SKM-1 treated with dmso at 0.1 percent for 144 hours (cell line): Measurements from ENCODE around the gene MTCH1.

Experiments used
- DNase-seq: peaks from one replicate; lab custom pipeline; 2025; ENCODE audit not compliant: unreplicated experiment; lab: John Stamatoyannopoulos, UW

The MTCH1 gene

DNA sequence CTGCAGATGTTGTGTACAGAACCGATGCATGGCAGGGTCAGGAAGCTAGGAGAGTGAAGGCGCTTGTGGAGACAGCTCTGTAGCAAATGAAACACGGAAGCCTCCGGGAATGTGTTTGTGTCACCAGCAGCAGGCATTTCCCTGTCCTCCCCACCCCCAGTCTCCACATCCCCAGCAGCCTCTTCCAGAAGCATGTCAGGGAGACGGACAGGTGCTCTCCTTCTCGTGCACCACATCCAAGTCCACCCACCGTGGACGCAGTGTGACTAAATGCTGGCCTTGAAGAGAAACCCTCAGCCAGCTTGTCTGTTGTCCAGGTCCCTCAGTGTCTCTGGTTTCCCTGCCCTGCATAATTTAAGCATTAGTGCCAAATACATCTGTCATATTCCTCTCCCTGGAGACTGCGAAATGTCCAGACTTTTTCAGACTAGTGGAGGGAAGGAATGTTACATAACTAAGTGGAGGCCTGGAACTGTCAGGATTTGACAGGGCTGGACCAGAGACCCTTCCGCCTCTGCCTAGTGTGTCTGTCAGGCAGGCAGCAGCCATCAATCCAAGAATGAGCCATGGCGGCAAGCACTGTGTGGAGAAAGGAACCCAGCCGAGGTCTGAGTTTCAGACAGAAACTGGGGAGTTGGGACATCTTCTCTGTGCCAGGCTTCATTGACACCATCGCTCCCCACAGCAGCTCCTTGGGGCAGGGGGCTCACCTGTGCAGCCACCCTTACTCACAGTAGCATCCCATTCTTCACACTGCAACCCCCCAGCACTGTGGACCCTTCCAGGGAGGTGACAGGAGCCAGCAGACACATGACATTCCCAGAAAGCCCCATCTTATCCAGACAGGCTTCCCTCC is 58.1 kb downstream of the MTCH1 start:
- DNase-seq: no peak

DNA sequence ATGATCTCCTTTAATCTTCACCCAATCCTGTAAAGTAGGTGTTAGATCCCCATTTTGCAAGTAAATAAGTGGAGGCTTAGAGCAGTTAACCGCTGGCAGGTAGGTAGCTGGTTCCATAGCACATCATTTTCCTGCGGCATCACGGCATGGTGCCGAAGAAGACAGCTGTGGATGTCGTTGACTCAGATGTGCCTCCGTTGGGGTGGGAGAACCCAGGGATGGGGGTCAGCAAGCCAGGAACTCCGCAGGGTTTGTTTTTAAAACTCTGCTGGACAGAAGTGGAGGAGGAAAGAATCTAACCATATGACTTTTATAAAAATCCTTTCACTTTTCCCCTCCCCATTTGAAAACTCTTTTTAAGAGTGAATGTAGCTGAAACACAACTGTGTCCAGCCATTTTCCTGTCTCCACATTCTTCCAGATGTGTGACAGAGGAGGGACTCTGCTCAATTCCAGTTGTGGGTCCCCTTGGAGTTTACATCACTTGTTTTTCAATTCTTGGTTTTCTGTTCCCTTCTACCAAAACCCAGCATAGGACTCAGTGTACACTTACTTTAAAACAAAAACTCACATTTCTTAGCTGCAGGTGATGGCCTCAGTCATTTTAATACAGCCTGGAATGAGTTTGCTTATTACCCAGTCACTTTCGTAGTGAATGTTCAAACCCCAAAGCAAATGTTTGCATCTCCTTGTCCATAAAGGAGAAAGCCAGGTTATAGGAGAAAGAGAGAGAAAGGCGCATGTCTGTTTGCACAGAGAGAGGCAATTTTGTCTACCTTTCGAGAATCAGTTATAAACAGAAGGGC is 59.1 kb downstream of the MTCH1 start:
- DNase-seq: no peak

DNA sequence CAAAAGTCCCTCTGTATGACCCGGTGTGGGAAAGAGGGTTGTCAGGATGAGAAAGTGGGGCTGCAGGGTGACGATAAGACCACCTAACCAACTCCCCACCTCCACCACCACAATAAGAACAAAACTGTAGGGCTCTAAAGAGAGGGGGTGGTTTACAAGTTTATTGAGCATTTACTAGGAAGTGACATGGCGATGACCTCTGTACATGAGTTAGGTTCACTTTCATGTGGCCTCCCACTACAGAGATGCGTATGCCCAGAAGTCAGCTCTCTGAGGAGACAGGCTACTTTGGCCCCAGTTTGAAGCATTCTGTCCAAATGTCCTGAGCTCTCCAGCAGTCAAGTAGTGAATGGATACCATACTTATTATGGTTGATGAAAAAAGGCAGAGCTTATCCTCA is 60.2 kb downstream of the MTCH1 start:
- no peak for DNase-seq

DNA sequence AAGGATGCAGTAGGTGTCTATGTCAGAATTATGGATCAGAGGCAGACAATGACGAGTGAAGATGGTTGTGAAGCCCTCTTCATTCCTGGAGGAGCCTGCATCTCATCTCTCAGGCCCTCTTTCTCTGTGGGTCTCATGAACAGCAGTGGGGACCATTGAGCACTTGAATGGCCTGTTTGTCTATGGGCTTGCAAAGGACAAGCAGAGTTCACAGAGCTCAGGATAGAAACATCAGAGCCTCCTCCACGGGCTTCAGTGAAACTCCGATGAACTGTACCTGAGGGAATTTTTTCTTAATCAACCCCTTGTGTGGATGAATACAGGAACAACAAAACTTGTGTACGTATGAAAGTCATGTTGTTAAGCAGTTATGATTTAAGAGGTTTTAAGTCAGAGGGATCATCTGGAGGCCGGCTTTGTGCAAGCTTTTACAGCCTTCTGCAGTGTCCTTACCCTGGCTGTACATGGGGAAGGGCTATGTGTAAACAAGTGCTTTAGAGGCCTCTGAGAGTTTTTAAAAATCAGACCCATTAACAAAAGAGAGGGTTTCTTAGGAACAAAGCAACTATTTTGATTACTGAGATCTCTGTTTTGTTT is 61.1 kb downstream of the MTCH1 start:
- DNase-seq: no peak

DNA sequence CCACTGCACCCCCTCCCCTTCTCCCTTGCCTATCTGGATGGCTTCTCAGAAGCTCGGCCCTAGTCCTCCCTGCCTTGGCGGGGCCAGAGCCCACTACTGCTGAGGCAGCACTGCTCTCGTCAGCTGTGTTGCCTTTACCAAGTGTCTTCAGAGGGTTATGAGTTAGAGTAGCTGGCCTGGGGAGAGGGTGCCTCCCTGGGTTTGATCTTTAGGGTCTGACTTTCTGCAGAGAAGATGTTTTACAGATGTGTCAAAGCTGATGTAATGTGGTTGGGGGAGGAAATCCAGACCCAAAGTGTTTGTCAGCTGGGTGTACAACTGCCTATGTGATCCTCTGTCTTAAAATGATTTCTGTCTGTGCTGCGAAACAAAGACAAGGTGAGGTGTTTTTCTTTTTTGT is 61.9 kb downstream of the MTCH1 start:
- DNase-seq: no peak

DNA sequence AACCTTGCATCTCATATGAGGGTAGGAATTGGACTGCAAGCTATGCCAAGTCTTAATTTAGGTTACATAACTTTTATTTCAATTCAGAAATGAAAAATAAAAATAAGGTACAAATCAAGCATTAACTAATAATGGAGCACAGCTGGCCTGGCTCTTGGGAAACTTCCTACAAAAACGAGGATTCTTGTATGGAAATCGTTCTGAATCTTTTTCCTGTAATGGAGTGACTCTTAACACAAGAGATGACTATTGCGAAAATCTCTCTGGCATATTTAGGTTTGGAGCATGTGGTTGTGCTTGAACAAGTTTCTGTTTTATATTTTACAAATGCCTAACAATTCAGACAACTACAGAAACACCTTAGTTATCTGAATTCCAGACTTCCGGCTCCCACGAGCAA is 65.5 kb downstream of the MTCH1 start:
- DNase-seq: no peak

DNA sequence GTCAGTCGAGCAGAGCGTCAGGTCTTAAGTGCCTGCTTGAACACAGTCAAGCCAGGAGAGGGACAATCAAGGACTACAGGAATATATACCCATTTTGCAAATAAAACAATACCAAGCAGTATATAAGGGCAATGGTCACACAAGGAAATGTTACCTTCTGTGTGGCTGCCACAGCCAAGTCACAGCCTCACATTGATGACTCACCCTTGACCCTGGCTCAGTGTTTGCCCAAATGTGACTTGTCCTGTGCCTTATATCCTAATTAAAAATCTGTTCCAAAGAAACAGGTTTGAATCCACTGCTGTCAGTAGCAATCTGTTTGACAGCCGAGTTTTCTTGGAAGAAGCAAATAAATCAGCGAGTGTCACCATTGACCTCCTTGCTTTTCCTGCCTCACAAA is 65.9 kb downstream of the MTCH1 start:
- DNase-seq: no peak
